Measurements from ENCODE around the gene HOXD11. TPM values are rescaled to one million over a fixed set of nuclear protein-coding genes. Genes with fewer than 3 reads are reported as not detected.
A peak's percentile ranks its signal among the peaks of the same experiment; 100 is the strongest.

The HOXD11 gene
- total and polyA plus RNA-seq, 2 donors (not counting 3 experiments of a cell fraction or from before 2014, with no cell fraction given): not detected

DNA sequence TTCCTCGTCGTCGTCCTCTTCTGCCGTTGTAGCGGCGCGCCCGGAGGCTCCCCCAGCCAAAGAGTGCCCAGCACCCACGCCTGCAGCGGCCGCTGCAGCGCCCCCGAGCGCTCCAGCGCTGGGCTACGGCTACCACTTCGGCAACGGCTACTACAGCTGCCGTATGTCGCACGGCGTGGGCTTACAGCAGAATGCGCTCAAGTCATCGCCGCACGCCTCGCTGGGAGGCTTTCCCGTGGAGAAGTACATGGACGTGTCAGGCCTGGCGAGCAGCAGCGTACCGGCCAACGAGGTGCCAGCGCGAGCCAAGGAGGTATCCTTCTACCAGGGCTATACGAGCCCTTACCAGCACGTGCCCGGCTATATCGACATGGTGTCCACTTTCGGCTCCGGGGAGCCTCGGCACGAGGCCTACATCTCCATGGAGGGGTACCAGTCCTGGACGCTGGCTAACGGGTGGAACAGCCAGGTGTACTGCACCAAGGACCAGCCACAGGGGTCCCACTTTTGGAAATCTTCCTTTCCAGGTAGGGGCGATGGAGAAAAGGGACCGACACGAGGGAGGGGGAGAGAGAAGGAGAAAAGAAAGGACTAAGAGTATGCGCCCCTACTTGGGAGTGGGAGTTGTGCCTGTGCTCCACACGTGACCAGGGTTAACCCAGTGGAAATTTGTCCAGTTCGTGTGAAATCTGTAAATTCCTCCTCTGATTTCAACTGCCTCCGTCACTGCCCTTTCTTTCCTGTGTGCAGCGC, 13.8 kb upstream of the HOXD11 start:
- CTCF ChIA-PET: interaction anchor here (1.0 to 6.0 kb wide), 8 partner anchors 8 to 842 kb away, joined by 3 to 113 read pairs (median 4); no protein-coding TSS in a partner anchor
- H2AFZ ChIP-seq (ENCODE audit: low read depth, low read length): peak overlapping the region; percentile 32
- peaks cover 6% of the 10 kb centered on the region for H4K20me1 ChIP-seq (replicated peaks; ENCODE audit: control insufficient read depth, extremely low read depth, insufficient read depth, low read length)

More for the DNA sequence above, 13.8 kb upstream of the HOXD11 start:
- Histone ChIP-seq H3K27ac (ENCODE audit: insufficient read depth, low read depth, low read length) (no peak overlapping the region), H3K9ac (replicated peaks; ENCODE audit: extremely low read depth, insufficient read depth, low read length) (no peak overlapping the region), H3K36me3 (ENCODE audit: control insufficient read depth in 2 of 2, extremely low read depth in 1 of 2, insufficient read depth in 2 of 2, low read length in 2 of 2) (no peaks in the 10 kb centered on the region), H3K9me1 (replicated peaks; ENCODE audit: control insufficient read depth, extremely low read depth, insufficient read depth, low read length) (no peaks in the 10 kb centered on the region), H3K4me2 (ENCODE audit: insufficient read depth, low read length) (no peak overlapping the region), H3K27me3 (ENCODE audit: control insufficient read depth in 2 of 2, insufficient read depth in 2 of 2, low read length in 2 of 2) (peaks cover 87 to 97% of the 10 kb centered on the region in 2 experiments), H3K4me3 (replicated peaks in 1 of 3; ENCODE audit: insufficient read depth in 1 of 3, low read depth in 1 of 3, low read length in 3 of 3) (no peak overlapping the region), H3K79me2 (ENCODE audit: control insufficient read depth, insufficient read depth, low read length) (no peaks in the 10 kb centered on the region), H3K4me1 (ENCODE audit: control insufficient read depth, extremely low read depth, insufficient read depth, low read length) (peaks cover 5% of the 10 kb centered on the region), H3K9me3 (replicated peaks; ENCODE audit: control insufficient read depth, insufficient read depth, low read length) (no peaks in the 10 kb centered on the region)
- DNase-seq (ENCODE audit: low read depth, low spot score) (no peak), FAIRE-seq (no peak)
- POLR2A ChIA-PET: no interaction called here
- BruUV-seq (replicated peaks): no TSS peak
- TF ChIP-seq CTCF (IDR thresholded peaks at IDR 0.05; ENCODE audit: extremely low read depth in 1 of 2, insufficient read depth in 1 of 2, low read depth in 1 of 2, low read length in 2 of 2) (peak in 1 of 2 donors; percentile 30), POLR2A (IDR thresholded peaks at IDR 0.05; ENCODE audit: low read depth, low read length) (no peak), EZH2 (IDR thresholded peaks at IDR 0.05; ENCODE audit: borderline replicate concordance, low read depth, low read length, severe bottlenecking) (peak; percentile 99)
- TF ChIP-seq, protein P1, sequence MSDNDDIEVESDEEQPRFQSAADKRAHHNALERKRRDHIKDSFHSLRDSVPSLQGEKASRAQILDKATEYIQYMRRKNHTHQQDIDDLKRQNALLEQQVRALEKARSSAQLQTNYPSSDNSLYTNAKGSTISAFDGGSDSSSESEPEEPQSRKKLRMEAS (IDR thresholded peaks at IDR 0.05; ENCODE audit: insufficient read depth, insufficient read length): no peak
- dilution Hi-C loops (cut with MboI; ENCODE audit: extremely low pct_ligation_motif_present, low sequenced_read_pairs) (no loop called here), intact Hi-C loops (cut with micrococcal nuclease) (no loop called here)

Data from endothelial cell of umbilical vein (primary cell).